ENCODE data around the gene ATP11A. TPM values are rescaled to one million over a fixed set of nuclear protein-coding genes. Genes with fewer than 3 reads are reported as not detected.

Gene ATP11A
- total RNA-seq, 1 experiment from 2014 or later: 65.3 TPM

- no peak overlapping the region for H3K9ac ChIP-seq (ENCODE audit: extremely low read depth, insufficient read length, low read length)
- no peak overlapping the region for H2BK12ac ChIP-seq (ENCODE audit: insufficient read length, low read depth, low read length)
- Mint-ChIP-seq H3K9me3 (no peaks in the 10 kb centered on the region; a peak in 1 of 5 replicates), H3K4me1 (peaks cover 53 to 56% of the 10 kb centered on the region in 2 experiments), H3K36me3 (ENCODE audit: insufficient read depth in 1 of 3, low read depth in 3 of 3) (peaks cover 0 to 3% (median 2%) of the 10 kb centered on the region in 3 experiments; a peak in 3 of 7 replicates), H3K4me3 (peak overlapping the region; percentile 64 to 78), H3K27ac (no peak overlapping the region), H3K27me3 (ENCODE audit: low read depth) (peaks cover 49% of the 10 kb centered on the region)
- no peak overlapping the region for H3K4ac ChIP-seq (ENCODE audit: low read depth, low read length)
- no peak overlapping the region for H4K5ac ChIP-seq (ENCODE audit: insufficient read length, low read depth, low read length)
- H3K23me2 ChIP-seq (ENCODE audit: insufficient read length, low read depth, low read length, poor library complexity, severe bottlenecking): peaks cover 9% of the 10 kb centered on the region
- H3K27me3 ChIP-seq (ENCODE audit: insufficient read depth, low read length): no peaks in the 10 kb centered on the region; the same call in 1 of the 2 replicates
- no peak overlapping the region for H3K23ac ChIP-seq (ENCODE audit: insufficient read length, low read depth, low read length)
- peaks cover 13% of the 10 kb centered on the region; the same call in 1 of the 2 replicates for H3K4me1 ChIP-seq (ENCODE audit: insufficient read depth, low read length)
- no peaks in the 10 kb centered on the region for H3K79me2 ChIP-seq (ENCODE audit: insufficient read depth, low read length)
- no peak overlapping the region for H2BK120ac ChIP-seq (ENCODE audit: low read depth, low read length, poor library complexity, severe bottlenecking)
- no peak overlapping the region for H4K91ac ChIP-seq (ENCODE audit: insufficient read length, low read depth, low read length)
- no peak overlapping the region for H3K56ac ChIP-seq (ENCODE audit: insufficient read length, low read depth, low read length)
- no peak overlapping the region for H4K8ac ChIP-seq (replicated peaks; ENCODE audit: insufficient read length, low read depth, low read length)
- no peak overlapping the region for H2AK5ac ChIP-seq (ENCODE audit: insufficient read length, low read length)
- H2BK20ac ChIP-seq (ENCODE audit: low read depth, low read length, poor library complexity, severe bottlenecking): no peak overlapping the region
- DNase-seq: peak; percentile 87
- no peak overlapping the region for H3T11ph ChIP-seq (ENCODE audit: low read length)
- H3K4me2 ChIP-seq (ENCODE audit: insufficient read depth, insufficient read length, low read length): peak overlapping the region; percentile 46
- H3K14ac ChIP-seq (ENCODE audit: insufficient read depth, low read length): peak overlapping the region; percentile 27; the same call in 1 of the 2 replicates
- TF ChIP-seq CTCF (conservative IDR thresholded peaks at IDR 0.05): no peak
- no peak overlapping the region for H2AFZ ChIP-seq (ENCODE audit: low read length)
- no peak overlapping the region for H2BK5ac ChIP-seq (ENCODE audit: insufficient read length, low read length)
- no peak overlapping the region for H3K18ac ChIP-seq (ENCODE audit: insufficient read length, low read depth, low read length)
- H2BK15ac ChIP-seq (ENCODE audit: low read depth, low read length): no peak overlapping the region
- H3K79me1 ChIP-seq (ENCODE audit: insufficient read depth, low read depth, low read length, poor library complexity, severe bottlenecking): no peaks in the 10 kb centered on the region
- H4K20me1 ChIP-seq (ENCODE audit: control insufficient read depth, insufficient read depth, insufficient read length): no peaks in the 10 kb centered on the region
- no peak overlapping the region for H3K27ac ChIP-seq (ENCODE audit: insufficient read length, low read depth, low read length)
- no CpG with 5 or more reads among the region's 36 CpGs for WGBS (ENCODE audit: extremely low coverage, insufficient read length, low lambda C conversion rate)
- H3K9me3 ChIP-seq (ENCODE audit: control insufficient read depth, low read depth, low read length): no peaks in the 10 kb centered on the region
These were observed 205.0 kb downstream of the ATP11A start for GRCh38 chr13:112894673-112895481.

All from H9 (cell line).